ENCODE measurements around the gene XYLT2. TPM values are rescaled to one million over a fixed set of nuclear protein-coding genes. Genes with fewer than 3 reads are reported as not detected.

Gene XYLT2
- total RNA-seq, 2 experiments from 2014 or later = 22.5 to 25.5 TPM

GRCh38 chr17:50359005-50359699, 13.2 kb downstream of the XYLT2 start:
- intact Hi-C loops (cut with micrococcal nuclease; ENCODE audit: unreplicated experiment) = no loop called here
- Histone ChIP-seq H3K4me3 (ENCODE audit: low read depth, low read length, poor library complexity, severe bottlenecking) (no peak overlapping the region), H3K27ac (ENCODE audit: low read depth, low read length, poor library complexity, severe bottlenecking) (no peak overlapping the region), H3K79me2 (ENCODE audit: insufficient read depth, low read depth, low read length) (no peaks in the 10 kb centered on the region), H3K9me3 (ENCODE audit: low read length) (no peaks in the 10 kb centered on the region), H3K4me2 (ENCODE audit: low read length) (no peak overlapping the region), H3K36me3 (ENCODE audit: insufficient read depth, low read length) (peaks cover 53% of the 10 kb centered on the region), H3K9me2 (ENCODE audit: insufficient read depth, low read length) (no peaks in the 10 kb centered on the region), H2AFZ (ENCODE audit: low read length) (no peak overlapping the region), H4K20me1 (ENCODE audit: insufficient read depth, low read length) (no peaks in the 10 kb centered on the region), H3K4me1 (ENCODE audit: insufficient read depth, low read length, poor library complexity, severe bottlenecking) (peaks cover 4% of the 10 kb centered on the region)
- ChIA-PET POLR2A (interaction anchor here (0.6 to 1.1 kb wide), 2 partner anchors 9 to 507 kb away, joined by 4 read pairs; partner anchors contain the start of gene TOB1), CTCF (ENCODE audit: unreplicated experiment) (interaction anchor here (1.6 kb wide), 1 partner anchor 10 kb away, joined by 3 read pairs; no protein-coding TSS in a partner anchor)
- no TSS peak for BruUV-seq (replicated peaks)
- DNase-seq (ENCODE audit: low spot score) = no peak
- TF ChIP-seq CTCF (conservative IDR thresholded peaks at IDR 0.05; ENCODE audit: low read length) (no peak), EZH2phosphoT487 (IDR thresholded peaks at IDR 0.05; ENCODE audit: borderline replicate concordance, low read depth, low read length) (no peak)

GRCh38 chr17:50359998-50360461, 14.1 kb downstream of the XYLT2 start:
- intact Hi-C loops (cut with micrococcal nuclease; ENCODE audit: unreplicated experiment) = no loop called here

More at GRCh38 chr17:50359998-50360461, 14.1 kb downstream of the XYLT2 start:
- no peak for DNase-seq (ENCODE audit: low spot score)
- ChIA-PET CTCF (ENCODE audit: unreplicated experiment) (interaction anchor here (1.6 kb wide), 1 partner anchor 9 kb away, joined by 3 read pairs; no protein-coding TSS in a partner anchor), POLR2A (interaction anchor here (0.6 to 1.1 kb wide), 2 partner anchors 9 to 506 kb away, joined by 4 read pairs; partner anchors contain the start of gene TOB1)
- H3K36me3 ChIP-seq (ENCODE audit: insufficient read depth, low read length) = peaks cover 49% of the 10 kb centered on the region
- H4K20me1 ChIP-seq (ENCODE audit: insufficient read depth, low read length) = no peaks in the 10 kb centered on the region
- no peak for TF ChIP-seq EZH2phosphoT487 (IDR thresholded peaks at IDR 0.05; ENCODE audit: borderline replicate concordance, low read depth, low read length)
- no peak for TF ChIP-seq CTCF (conservative IDR thresholded peaks at IDR 0.05; ENCODE audit: low read length)
- peaks cover 4% of the 10 kb centered on the region for H3K4me1 ChIP-seq (ENCODE audit: insufficient read depth, low read length, poor library complexity, severe bottlenecking)
- H2AFZ ChIP-seq (ENCODE audit: low read length) = no peak overlapping the region
- H3K27ac ChIP-seq (ENCODE audit: low read depth, low read length, poor library complexity, severe bottlenecking) = no peak overlapping the region
- H3K79me2 ChIP-seq (ENCODE audit: insufficient read depth, low read depth, low read length) = no peaks in the 10 kb centered on the region
- no TSS peak for BruUV-seq (replicated peaks)
- no peaks in the 10 kb centered on the region for H3K9me3 ChIP-seq (ENCODE audit: low read length)
- H3K4me3 ChIP-seq (ENCODE audit: low read depth, low read length, poor library complexity, severe bottlenecking) = no peak overlapping the region
- no peaks in the 10 kb centered on the region for H3K9me2 ChIP-seq (ENCODE audit: insufficient read depth, low read length)
- no peak overlapping the region for H3K4me2 ChIP-seq (ENCODE audit: low read length)

Measured in OCI-LY7 (cell line).